PC-9 (cell line): ENCODE results near the gene TMEM151A. TPM values are rescaled to one million over a fixed set of nuclear protein-coding genes. Genes with fewer than 3 reads are reported as not detected.
A peak's percentile ranks its signal among the peaks of the same experiment; 100 is the strongest.

Experiments
- BruUV-seq: library from RNA; stranded (reverse); fragments of 400-500 nt; replicated peaks from 2 replicates; lab custom pipeline; 2021; lab: Mats Ljungman, UMichigan
- CTCF ChIA-PET: fragments of 300-600 bp; sonication (Branson Sonifier 250); formaldehyde crosslinking; loops from one replicate; lab custom pipeline; 2022; ENCODE audit warnings: antibody characterized with exemption; lab: Charles Lee
- POLR2A ChIA-PET: fragments of 300-600 bp; sonication (Branson Sonifier 250); formaldehyde crosslinking; loops from one replicate; lab custom pipeline; 2022; ENCODE audit warnings: antibody characterized with exemption; ENCODE audit not compliant: unreplicated experiment; lab: Charles Lee
- DNase-seq, 2 experiments: peaks; one replicate each; pipeline versions ENCODE4 v3.0.0 to v3.0.0-alpha.2; 2015 to 2022; ENCODE audit warnings: mixed read lengths in 1 of 2
- H2AFZ ChIP-seq: fragments of 200-600 bp; sonication (generic); 2 replicates; pipeline ENCODE4 v1.8.1; 2017; ENCODE audit warnings: antibody characterized with exemption
- H3F3A ChIP-seq: fragments of 200-600 bp; sonication (generic); 2 replicates; pipeline ENCODE4 v1.8.1; 2017; ENCODE audit warnings: antibody characterized with exemption, mild to moderate bottlenecking, low read depth; ENCODE audit not compliant: insufficient read depth
- H3K27ac ChIP-seq: fragments of 200-600 bp; sonication (generic); 2 replicates; pipeline ENCODE4 v1.6.1; 2016; ENCODE audit warnings: mixed run types
- H3K27me3 ChIP-seq: fragments of 200-600 bp; sonication (generic); 2 replicates; pipeline ENCODE4 v1.6.1; 2016; ENCODE audit warnings: low read depth, mixed run types; ENCODE audit not compliant: insufficient read depth
- H3K36me3 ChIP-seq: fragments of 200-600 bp; sonication (generic); 2 replicates; pipeline ENCODE4 v1.6.1; 2016; ENCODE audit warnings: low read depth, mixed run types
- H3K4me1 ChIP-seq: fragments of 200-600 bp; sonication (generic); replicated peaks from 2 replicates; pipeline ENCODE4 v1.6.1; 2016; ENCODE audit warnings: mixed run types; ENCODE audit not compliant: insufficient read depth
- H3K4me2 ChIP-seq: fragments of 200-600 bp; sonication (generic); 2 replicates; pipeline ENCODE4 v1.6.1; 2017; ENCODE audit warnings: mixed run types
- H3K4me3 ChIP-seq: fragments of 200-600 bp; sonication (generic); 2 replicates; pipeline ENCODE4 v1.6.1; 2016; ENCODE audit warnings: mixed run types
- H3K79me2 ChIP-seq: fragments of 200-600 bp; sonication (generic); 2 replicates; pipeline ENCODE4 v1.6.1; 2017; ENCODE audit warnings: low read depth, mixed run types
- H3K9me2 ChIP-seq: fragments of 200-600 bp; sonication (generic); 2 replicates; pipeline ENCODE4 v1.8.1; 2017; ENCODE audit warnings: mild to moderate bottlenecking; ENCODE audit not compliant: insufficient read depth
- H3K9me3 ChIP-seq: fragments of 200-600 bp; sonication (generic); 2 replicates; pipeline ENCODE4 v1.8.1; 2016; ENCODE audit warnings: low read depth; ENCODE audit not compliant: insufficient read depth
- H4K20me1 ChIP-seq: fragments of 200-600 bp; sonication (generic); 2 replicates; pipeline ENCODE4 v1.8.1; 2017; ENCODE audit not compliant: insufficient read depth
- EZH2 ChIP-seq: fragments of 200-600 bp; sonication (generic); IDR thresholded peaks from 2 replicates; pipeline ENCODE4 v1.8.0; 2017; ENCODE audit warnings: antibody characterized with exemption, low read depth
- intact Hi-C: fragments of 100-400 bp; cut with micrococcal nuclease; formaldehyde crosslinking; loops from one replicate; pipeline ENCODE4 v1.10.0; 2022; ENCODE audit not compliant: unreplicated experiment
- total RNA-seq: library from RNA; stranded (reverse); gene quantifications from 2 replicates; pipeline ENCODE4 v1.2.3, GENCODE V29; 2021
- TF ChIP-seq, protein P1 (sequence below): fragments of 200-600 bp; sonication (generic); conservative IDR thresholded peaks from 2 replicates; pipeline ENCODE4 v1.6.1; 2017; ENCODE audit warnings: mixed run types, antibody characterized with exemption, mild to moderate bottlenecking, moderate library complexity

The TMEM151A gene
- total RNA-seq, 1 experiment from 2014 or later = 0.22 TPM

DNA sequence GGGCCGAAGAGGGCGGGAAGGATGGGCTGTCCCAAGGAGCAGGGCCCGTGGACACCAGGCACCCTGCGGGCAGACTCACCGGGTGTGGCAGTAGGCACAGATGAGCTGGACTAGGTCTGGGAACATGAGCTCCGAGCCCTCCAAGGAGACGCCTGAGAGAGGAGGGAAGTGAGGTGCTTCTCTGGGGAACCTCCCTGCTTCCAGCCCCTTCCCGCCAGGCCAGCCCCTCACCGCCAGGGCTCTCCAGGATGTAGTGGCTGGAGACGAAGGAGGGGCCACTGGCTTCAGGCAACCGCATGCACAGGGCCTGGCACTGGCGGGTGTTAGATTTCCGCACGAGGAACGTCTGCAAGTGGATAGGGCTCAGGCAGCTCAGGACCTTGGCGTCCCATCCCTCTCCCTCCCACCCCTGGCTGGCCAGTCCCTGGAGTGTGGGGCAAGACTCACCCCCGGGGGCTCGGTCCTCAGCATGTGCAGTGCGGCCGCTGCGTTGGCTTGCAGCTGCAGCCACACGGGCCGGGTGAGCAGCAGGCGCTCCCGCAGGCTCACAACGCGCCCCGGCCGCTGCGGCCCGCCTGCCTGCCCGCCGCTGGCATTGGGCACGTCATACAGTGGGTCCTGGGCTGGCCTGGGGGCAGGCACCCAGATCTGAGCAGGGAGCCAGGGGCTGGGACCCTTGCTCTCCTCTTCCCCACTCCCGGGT lies 44.0 kb downstream of the TMEM151A start:
- H3K27ac ChIP-seq = peak overlapping the region; percentile 65
- no peaks in the 10 kb centered on the region for H3K27me3 ChIP-seq
- TF ChIP-seq, protein P1, sequence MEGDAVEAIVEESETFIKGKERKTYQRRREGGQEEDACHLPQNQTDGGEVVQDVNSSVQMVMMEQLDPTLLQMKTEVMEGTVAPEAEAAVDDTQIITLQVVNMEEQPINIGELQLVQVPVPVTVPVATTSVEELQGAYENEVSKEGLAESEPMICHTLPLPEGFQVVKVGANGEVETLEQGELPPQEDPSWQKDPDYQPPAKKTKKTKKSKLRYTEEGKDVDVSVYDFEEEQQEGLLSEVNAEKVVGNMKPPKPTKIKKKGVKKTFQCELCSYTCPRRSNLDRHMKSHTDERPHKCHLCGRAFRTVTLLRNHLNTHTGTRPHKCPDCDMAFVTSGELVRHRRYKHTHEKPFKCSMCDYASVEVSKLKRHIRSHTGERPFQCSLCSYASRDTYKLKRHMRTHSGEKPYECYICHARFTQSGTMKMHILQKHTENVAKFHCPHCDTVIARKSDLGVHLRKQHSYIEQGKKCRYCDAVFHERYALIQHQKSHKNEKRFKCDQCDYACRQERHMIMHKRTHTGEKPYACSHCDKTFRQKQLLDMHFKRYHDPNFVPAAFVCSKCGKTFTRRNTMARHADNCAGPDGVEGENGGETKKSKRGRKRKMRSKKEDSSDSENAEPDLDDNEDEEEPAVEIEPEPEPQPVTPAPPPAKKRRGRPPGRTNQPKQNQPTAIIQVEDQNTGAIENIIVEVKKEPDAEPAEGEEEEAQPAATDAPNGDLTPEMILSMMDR = no peak
- no peak for TF ChIP-seq EZH2
- peak overlapping the region; percentile 74 for H2AFZ ChIP-seq
- intact Hi-C loops = loop anchor here (1.0 to 2.0 kb wide), 3 partner anchors 23 to 113 kb away; partner anchors contain the start of gene YIF1A
- DNase-seq = peak; percentile 49 to 63
- peaks cover 16% of the 10 kb centered on the region for H3K4me1 ChIP-seq
- BruUV-seq = no TSS peak
- CTCF ChIA-PET = interaction anchor here (0.6 to 2.8 kb wide), 7 partner anchors 10 to 118 kb away, joined by 3 to 30 read pairs (median 3); partner anchors contain the start of genes MRPL11 and YIF1A
- no peaks in the 10 kb centered on the region for H3K9me3 ChIP-seq
- no peaks in the 10 kb centered on the region for H3K36me3 ChIP-seq
- peaks cover 17% of the 10 kb centered on the region; the same call in 1 of the 2 replicates for H3F3A ChIP-seq
- POLR2A ChIA-PET = interaction anchor here (0.6 to 2.0 kb wide), 5 partner anchors 11 to 720 kb away, joined by 3 to 46 read pairs (median 5); no protein-coding TSS in a partner anchor
- H3K4me3 ChIP-seq = peak overlapping the region; percentile 79
- H4K20me1 ChIP-seq = peaks cover 8% of the 10 kb centered on the region
- H3K79me2 ChIP-seq = peaks cover 8% of the 10 kb centered on the region; the same call in 1 of the 2 replicates
- H3K9me2 ChIP-seq = no peaks in the 10 kb centered on the region
- peak overlapping the region; percentile 82 for H3K4me2 ChIP-seq

DNA sequence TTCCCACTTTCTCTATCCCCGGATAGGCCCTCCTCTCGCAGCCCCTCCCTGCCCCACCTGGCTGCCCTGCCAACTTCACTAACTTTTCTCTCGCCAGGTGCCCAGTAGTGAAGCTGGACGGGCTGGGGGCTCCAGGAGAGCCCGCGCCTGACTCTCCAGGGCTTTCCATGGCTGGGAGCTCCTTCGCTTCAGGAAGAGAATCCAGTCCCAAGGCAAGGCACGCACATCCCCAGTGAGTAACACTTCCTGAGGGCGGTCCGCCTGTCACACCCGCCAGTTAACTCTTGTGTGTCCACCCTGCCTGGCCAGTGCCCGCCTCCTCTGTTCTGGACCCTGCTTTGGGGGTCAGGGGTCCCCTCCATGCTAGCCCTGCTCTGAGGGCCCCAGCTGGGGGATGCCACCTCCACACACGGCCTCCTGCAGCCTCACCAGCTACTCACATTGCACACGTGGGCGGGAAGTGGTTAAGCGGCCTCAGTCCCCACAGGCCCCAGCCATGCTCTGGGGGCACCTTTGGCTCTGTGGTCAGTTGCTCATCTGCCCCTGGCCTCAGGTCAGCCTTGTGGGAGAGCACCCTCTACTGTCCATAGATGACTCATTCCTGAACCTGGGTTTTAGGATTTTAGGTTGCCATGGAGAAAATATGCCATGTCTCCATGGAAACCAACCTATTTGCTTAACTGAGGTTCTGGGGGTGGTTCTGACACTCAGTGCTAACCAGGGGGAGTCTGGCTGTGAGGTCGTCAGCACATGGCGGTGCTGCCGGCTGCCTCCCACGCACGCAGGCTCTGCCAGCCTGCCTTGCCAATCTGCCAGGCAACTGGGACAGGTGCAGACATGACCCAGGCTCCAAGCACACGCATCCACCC lies 44.8 kb downstream of the TMEM151A start, which contains the start of gene RIN1:
RIN1 (minus strand) TSS at position 201 of the 869 bp plus-strand sequence; CDS start at position 169, 32 bp downstream.
- no TSS peak for BruUV-seq
- POLR2A ChIA-PET = interaction anchor here (0.6 to 2.0 kb wide), 3 partner anchors 10 to 34 kb away, joined by 3 to 46 read pairs (median 5); no protein-coding TSS in a partner anchor
- TF ChIP-seq, protein P1 = peak; percentile 52
- TF ChIP-seq EZH2 = no peak
- CTCF ChIA-PET = interaction anchor here (0.6 to 2.8 kb wide), 8 partner anchors 9 to 119 kb away, joined by 3 to 30 read pairs (median 3); partner anchors contain the start of genes MRPL11 and YIF1A
- Histone ChIP-seq H3K4me3 (peak within 1 kb of the TSS; percentile 79), H3F3A (peaks cover 16% of the 10 kb centered on the region; the same call in 1 of the 2 replicates), H3K36me3 (no peaks in the 10 kb centered on the region), H3K9me2 (no peaks in the 10 kb centered on the region), H4K20me1 (peaks cover 8% of the 10 kb centered on the region), H3K9me3 (no peaks in the 10 kb centered on the region), H3K79me2 (peaks cover 8% of the 10 kb centered on the region; the same call in 1 of the 2 replicates), H3K27ac (peak within 1 kb of the TSS; percentile 65), H3K27me3 (no peaks in the 10 kb centered on the region), H3K4me1 (peaks cover 16% of the 10 kb centered on the region), H3K4me2 (peak within 1 kb of the TSS; percentile 82), H2AFZ (peak within 1 kb of the TSS; percentile 74)
- DNase-seq = peak; percentile 90 to 92
- intact Hi-C loops = loop anchor here (1.0 to 2.0 kb wide), 3 partner anchors 24 to 114 kb away; partner anchors contain the start of gene YIF1A
